HEK293 (cell line): ENCODE results near the gene EPN2.

Experiments used
- CTCF ChIA-PET: fragments of 350-600 bp; formaldehyde crosslinking; extraction: SDS; loops from one replicate; lab custom pipeline; 2021; ENCODE audit warnings: antibody characterized with exemption; lab: Yijun Ruan, JAX
- POLR2A ChIA-PET: fragments of 300-600 bp; formaldehyde crosslinking; extraction: SDS; loops from one replicate; lab custom pipeline; 2020; ENCODE audit warnings: antibody characterized with exemption, inconsistent platforms; lab: Yijun Ruan, JAX
- H3K27ac ChIP-seq: fragments of 200-500 bp; sonication (Bioruptor generic); 2 replicates; pipeline ENCODE4 v1.5.1; 2014; ENCODE audit warnings: low read depth, low read length, control low read depth, inconsistent platforms; ENCODE audit errors: extremely low read depth
- H3K36me3 ChIP-seq, 2 experiments: fragments of 200-500 bp in 1 of 2; sonication (Bioruptor generic) in 1 of 2; 1 replicate in 1 of 2; 2 replicates in 1 of 2; pipeline ENCODE4 v1.5.1; 2014 to 2017; ENCODE audit warnings: inconsistent platforms in 2 of 2, low read length in 2 of 2; ENCODE audit not compliant: control insufficient read depth in 2 of 2, insufficient read depth in 1 of 2
- H3K4me1 ChIP-seq: fragments of 200-500 bp; sonication (Bioruptor generic); 2 replicates; pipeline ENCODE4 v1.5.1; 2014; ENCODE audit warnings: mild to moderate bottlenecking, low read length, inconsistent platforms; ENCODE audit not compliant: control insufficient read depth, insufficient read depth
- H3K4me3 ChIP-seq: 2 replicates; pipeline ENCODE4 v1.5.1; 2011; ENCODE audit warnings: low read depth, mild to moderate bottlenecking, control low read depth, low read length, moderate library complexity
- H3K9me3 ChIP-seq: fragments of 200-500 bp; sonication (Bioruptor generic); 2 replicates; pipeline ENCODE4 v1.5.1; 2014; ENCODE audit warnings: low read depth, low read length, inconsistent platforms; ENCODE audit not compliant: control insufficient read depth, insufficient read depth
- KLF1 ChIP-seq: fragments of 450-650 bp; formaldehyde crosslinking; IDR thresholded peaks from 2 replicates; pipeline ENCODE4 v1.5.1; 2016; ENCODE audit warnings: missing biosample characterization, missing genetic modification characterization
- ZNF626 ChIP-seq: fragments of 450-650 bp; sonication (Bioruptor Pico); formaldehyde crosslinking; IDR thresholded peaks from 2 replicates; pipeline ENCODE4 v1.5.1; 2018; ENCODE audit warnings: missing biosample characterization, missing genetic modification characterization, inconsistent platforms

Gene EPN2

DNA sequence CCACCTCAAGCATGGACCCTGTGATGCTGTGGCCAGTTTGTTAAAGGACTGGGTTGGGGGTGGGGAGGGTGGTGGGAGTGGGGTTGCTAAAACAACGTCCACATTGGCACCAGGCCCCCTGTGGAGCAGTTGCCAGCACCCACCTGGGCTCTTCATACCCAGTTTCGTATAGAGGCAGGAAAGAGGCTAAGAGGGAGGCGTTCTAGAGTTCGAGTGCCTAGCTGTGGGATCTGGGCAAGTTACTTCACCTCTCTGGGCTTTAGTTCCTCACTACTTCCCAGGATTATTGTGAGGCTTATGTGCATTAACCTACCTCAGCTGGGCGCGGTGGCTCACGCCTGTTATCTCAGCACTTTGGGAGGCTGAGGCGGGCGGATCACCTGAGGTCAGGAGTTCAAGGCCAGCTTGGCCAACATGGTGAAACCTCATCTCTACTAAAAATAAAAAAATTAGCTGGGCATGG, 148.4 kb downstream of the EPN2 start:
- H3K27ac ChIP-seq = no peak overlapping the region
- H3K9me3 ChIP-seq = no peaks in the 10 kb centered on the region
- CTCF ChIA-PET = interaction anchor here (1.2 kb wide), 1 partner anchor 62 kb away, joined by 3 read pairs; no protein-coding TSS in a partner anchor
- peaks cover 12 to 49% of the 10 kb centered on the region in 2 experiments for H3K36me3 ChIP-seq
- H3K4me3 ChIP-seq = no peak overlapping the region
- POLR2A ChIA-PET = interaction anchor here (1.5 to 5.6 kb wide), 3 partner anchors 7 to 19 kb away, joined by 3 to 57 read pairs (median 4); partner anchors contain the start of gene MAPK7
- peaks cover 17% of the 10 kb centered on the region for H3K4me1 ChIP-seq
- TF ChIP-seq ZNF626 (tag by site-specific recombination) = no peak
- TF ChIP-seq KLF1 (tag by site-specific recombination) = peak; percentile 90; the same call in 1 of the 2 replicates
